ENCODE results near the gene GPR142. TPM values are rescaled to one million over a fixed set of nuclear protein-coding genes. Genes with fewer than 3 reads are reported as not detected.

The GPR142 gene
- total and polyA plus RNA-seq, 2 donors (not counting 3 experiments of a cell fraction or from before 2014, with no cell fraction given) = not detected

- H4K20me1 ChIP-seq (replicated peaks; ENCODE audit: control insufficient read depth, extremely low read depth, insufficient read depth, low read length) = no peaks in the 10 kb centered on the region
- no peaks in the 10 kb centered on the region for H3K79me2 ChIP-seq (ENCODE audit: control insufficient read depth, insufficient read depth, low read length)
- TF ChIP-seq POLR2A (IDR thresholded peaks at IDR 0.05; ENCODE audit: low read depth, low read length) = no peak
- no peak for TF ChIP-seq MAX (IDR thresholded peaks at IDR 0.05; ENCODE audit: insufficient read depth, insufficient read length)
- no peak for TF ChIP-seq CTCF (IDR thresholded peaks at IDR 0.05; ENCODE audit: extremely low read depth in 1 of 2, insufficient read depth in 1 of 2, low read depth in 1 of 2, low read length in 2 of 2)
- no peak for TF ChIP-seq GATA2 (IDR thresholded peaks at IDR 0.05; ENCODE audit: insufficient read depth, insufficient read length, low read depth, low read length)
- no peak for TF ChIP-seq EZH2 (IDR thresholded peaks at IDR 0.05; ENCODE audit: borderline replicate concordance, low read depth, low read length, severe bottlenecking)
- TF ChIP-seq MYC (IDR thresholded peaks at IDR 0.05; ENCODE audit: low read depth, low read length) = no peak
- no peak for TF ChIP-seq POLR2AphosphoS5 (IDR thresholded peaks at IDR 0.05; ENCODE audit: insufficient read depth, low read depth, low read length)
- FAIRE-seq (no peak), DNase-seq (ENCODE audit: low read depth, low spot score) (no peak)
- no peaks in the 10 kb centered on the region for H3K9me1 ChIP-seq (replicated peaks; ENCODE audit: control insufficient read depth, extremely low read depth, insufficient read depth, low read length)
- no peak overlapping the region for H2AFZ ChIP-seq (ENCODE audit: low read depth, low read length)
- H3K9me3 ChIP-seq (replicated peaks; ENCODE audit: control insufficient read depth, insufficient read depth, low read length) = no peaks in the 10 kb centered on the region
- peaks cover 10% of the 10 kb centered on the region for H3K4me1 ChIP-seq (ENCODE audit: control insufficient read depth, extremely low read depth, insufficient read depth, low read length)
- no peak overlapping the region for H3K27ac ChIP-seq (ENCODE audit: insufficient read depth, low read depth, low read length)
- no TSS peak for BruUV-seq (replicated peaks)
- no peak overlapping the region for H3K4me3 ChIP-seq (replicated peaks in 1 of 3; ENCODE audit: insufficient read depth in 1 of 3, low read depth in 1 of 3, low read length in 3 of 3)
- intact Hi-C loops (cut with micrococcal nuclease) = no loop called here
- no peak overlapping the region for H3K9ac ChIP-seq (replicated peaks; ENCODE audit: extremely low read depth, insufficient read depth, low read length)
- no peaks in the 10 kb centered on the region for H3K27me3 ChIP-seq (ENCODE audit: control insufficient read depth in 2 of 2, insufficient read depth in 2 of 2, low read length in 2 of 2)
- POLR2A ChIA-PET = no interaction called here
- H3K4me2 ChIP-seq (ENCODE audit: insufficient read depth, low read length) = no peak overlapping the region
- CTCF ChIA-PET = no interaction called here
- dilution Hi-C loops (cut with MboI; ENCODE audit: extremely low pct_ligation_motif_present, low sequenced_read_pairs) = no loop called here
- H3K36me3 ChIP-seq (ENCODE audit: control insufficient read depth in 2 of 2, extremely low read depth in 1 of 2, insufficient read depth in 2 of 2, low read length in 2 of 2) = no peaks in the 10 kb centered on the region
Observed at GRCh38 chr17:74344658-74345057, 22.6 kb upstream of the GPR142 start.
